K562 (cell line): Measurements from ENCODE around the gene METTL22. TPM values are rescaled to one million over a fixed set of nuclear protein-coding genes. Genes with fewer than 3 reads are reported as not detected.

Experiments
- ATAC-seq: fragments of 200-7000 bp; cut with Tn5 transposase; 3 replicates; pipeline ENCODE4 v1.9.1; 2020; ENCODE audit warnings: moderate library complexity
- BruUV-seq: library from RNA; stranded (reverse); fragments of 400-500 nt; replicated peaks from 2 replicates; lab custom pipeline; 2021; lab: Mats Ljungman, UMichigan
- CTCF ChIA-PET: fragments of 300-600 bp; formaldehyde crosslinking; extraction: SDS; loops from one replicate; lab custom pipeline; 2021; ENCODE audit warnings: low intra/inter-chr PET ratio; lab: Yijun Ruan, JAX
- POLR2A ChIA-PET: fragments of 300-600, 350-650 bp; sonication (Branson Sonifier 250); formaldehyde crosslinking; extraction: SDS; loops from one replicate; lab custom pipeline; 2021; ENCODE audit warnings: antibody characterized with exemption, inconsistent platforms; lab: Yijun Ruan, JAX
- DNase-seq, 4 experiments: peaks; one replicate each; pipeline versions ENCODE4 v3.0.0 to v3.0.0-alpha.2; 2011 to 2018; ENCODE audit warnings: low spot score in 3 of 4, mixed read lengths in 3 of 4; ENCODE audit errors: extremely low read depth in 1 of 4
- FAIRE-seq: peaks from 2 replicates; lab custom pipeline; 2011; peaks lifted over from hg19 to GRCh38; lab: Jason Lieb, UNC
- H2AFZ ChIP-seq: 2 replicates; pipeline ENCODE4 v1.6.0; 2011; ENCODE audit warnings: low read depth, low read length, control low read depth, inconsistent platforms
- H3K27ac ChIP-seq: fragments of 200-600 bp; 3 replicates; pipeline ENCODE4 v1.8.0; 2011; ENCODE audit warnings: low read depth, mild to moderate bottlenecking, control low read depth, inconsistent platforms, low read length, moderate library complexity, mixed read lengths; ENCODE audit errors: extremely low read depth
- H3K27me3 ChIP-seq, 2 experiments: fragments of 300-600 bp in 1 of 2; 2 replicates in 1 of 2; 3 replicates in 1 of 2; pipeline versions ENCODE4 v1.6.0 to v1.8.0; 2011; ENCODE audit warnings: inconsistent platforms in 2 of 2, low read length in 2 of 2, mild to moderate bottlenecking in 1 of 2, mixed read lengths in 1 of 2, moderate library complexity in 1 of 2; ENCODE audit not compliant: control insufficient read depth in 2 of 2, insufficient read depth in 2 of 2
- H3K36me3 ChIP-seq: fragments of 300-600 bp; 3 replicates; pipeline ENCODE4 v1.8.0; 2011; ENCODE audit warnings: mild to moderate bottlenecking, low read length, inconsistent platforms; ENCODE audit not compliant: control insufficient read depth, insufficient read depth
- H3K4me1 ChIP-seq, 2 experiments: fragments of 200-600 bp in 1 of 2; replicated peaks in 1 of 2; 2 replicates in 1 of 2; 3 replicates in 1 of 2; pipeline versions ENCODE4 v1.5.1 to v1.8.0; 2011; ENCODE audit warnings: inconsistent platforms in 2 of 2, low read length in 2 of 2, mild to moderate bottlenecking in 1 of 2, mixed read lengths in 1 of 2, moderate library complexity in 1 of 2; ENCODE audit not compliant: control insufficient read depth in 2 of 2, insufficient read depth in 2 of 2
- H3K4me2 ChIP-seq: 2 replicates; pipeline ENCODE4 v1.6.1; 2011; ENCODE audit warnings: low read length, control low read depth, inconsistent platforms, mixed read lengths; ENCODE audit not compliant: insufficient read depth
- H3K4me3 ChIP-seq: fragments of 200-600 bp; sonication (generic), shearing (Covaris generic); 2 replicates; pipeline ENCODE4 v1.5.1; 2016; ENCODE audit warnings: control low read depth, inconsistent platforms
- H3K79me2 ChIP-seq: fragments of 200-600 bp; 3 replicates; pipeline ENCODE4 v1.8.0; 2011; ENCODE audit warnings: low read length, inconsistent platforms; ENCODE audit not compliant: control insufficient read depth, insufficient read depth
- H3K9ac ChIP-seq, 2 experiments: 2 replicates each; pipeline versions ENCODE4 v1.6.0 to v1.6.1; 2011; ENCODE audit warnings: low read depth in 2 of 2, low read length in 2 of 2, control low read depth in 1 of 2, inconsistent platforms in 1 of 2, mild to moderate bottlenecking in 1 of 2, mixed read lengths in 1 of 2; ENCODE audit not compliant: insufficient read depth in 1 of 2
- H3K9me1 ChIP-seq: one replicate; pipeline ENCODE4 v1.6.0; 2011; ENCODE audit warnings: inconsistent platforms, mild to moderate bottlenecking, low read length, moderate library complexity; ENCODE audit not compliant: control insufficient read depth, insufficient read depth
- H3K9me3 ChIP-seq: replicated peaks from 2 replicates; pipeline ENCODE4 v1.5.1; 2011; ENCODE audit warnings: low read depth, low read length, inconsistent platforms; ENCODE audit not compliant: control insufficient read depth, insufficient read depth
- H4K20me1 ChIP-seq: replicated peaks from 2 replicates; pipeline ENCODE4 v1.6.1; 2011; ENCODE audit warnings: low read length, inconsistent platforms, mixed read lengths; ENCODE audit not compliant: control insufficient read depth, insufficient read depth
- AFF1 ChIP-seq, 2 experiments: fragments of 450-650 bp; IDR thresholded peaks; 2 replicates each; pipeline ENCODE4 v1.6.1; 2018; ENCODE audit warnings: mild to moderate bottlenecking in 2 of 2, low read depth in 1 of 2; ENCODE audit not compliant: partially characterized antibody in 2 of 2
- BDP1 ChIP-seq: IDR thresholded peaks from 3 replicates; pipeline ENCODE4 v1.6.1; 2011; ENCODE audit not compliant: insufficient read length, insufficient read depth
- CSDE1 ChIP-seq, 2 experiments: fragments of 450-650 bp; IDR thresholded peaks; 2 replicates each; pipeline ENCODE4 v1.6.1; 2016; ENCODE audit warnings: mild to moderate bottlenecking in 1 of 2
- CUX1 ChIP-seq: fragments of 200-800 bp; sonication (Bioruptor generic); IDR thresholded peaks from 2 replicates; pipeline ENCODE4 v1.6.1; 2016; ENCODE audit warnings: missing genetic modification characterization, missing compliant biosample characterization
- MXD1 ChIP-seq: fragments of 250-450 bp; sonication (Bioruptor Pico); IDR thresholded peaks from 2 replicates; pipeline ENCODE4 v1.8.0; 2021; ENCODE audit warnings: borderline replicate concordance, mild to moderate bottlenecking, moderate library complexity; ENCODE audit not compliant: poor library complexity, severe bottlenecking
- PPARD ChIP-seq: fragments of 250-450 bp; sonication (Bioruptor Pico); IDR thresholded peaks from 2 replicates; pipeline ENCODE4 v1.8.0; 2022; ENCODE audit warnings: inconsistent platforms, mild to moderate bottlenecking, moderate library complexity
- RUNX1 ChIP-seq: sonication (generic); IDR thresholded peaks from 2 replicates; pipeline ENCODE4 v1.6.1; 2016; ENCODE audit warnings: antibody characterized with exemption, low read depth
- SAFB ChIP-seq: fragments of 200-400 bp; formaldehyde crosslinking; IDR thresholded peaks from 2 replicates; pipeline ENCODE4 v1.6.1; 2017; ENCODE audit warnings: low read depth, low read length, borderline replicate concordance
- SIN3A ChIP-seq, 2 experiments: fragments of 150-350 bp in 1 of 2; IDR thresholded peaks; 2 replicates each; pipeline ENCODE4 v1.6.1; 2011 to 2016; ENCODE audit warnings: borderline replicate concordance in 2 of 2, low read depth in 2 of 2, low read length in 2 of 2, mild to moderate bottlenecking in 2 of 2, moderate library complexity in 2 of 2; ENCODE audit not compliant: control insufficient read depth in 1 of 2
- ZC3H8 ChIP-seq: fragments of 450-650 bp; IDR thresholded peaks from 2 replicates; pipeline ENCODE4 v1.6.1; 2017
- ZNF140 ChIP-seq: fragments of 250-450 bp; sonication (Bioruptor Pico); IDR thresholded peaks from 2 replicates; pipeline ENCODE4 v1.8.0; 2021; ENCODE audit warnings: moderate library complexity, mild to moderate bottlenecking, inconsistent platforms
- ZNF57 ChIP-seq: fragments of 450-650 bp; formaldehyde crosslinking; IDR thresholded peaks from 2 replicates; pipeline ENCODE4 v1.4.0; 2020; ENCODE audit warnings: mild to moderate bottlenecking, moderate library complexity
- WGBS: fragments of 100-300 bp; shearing (Covaris generic); methylation state at CpG from one replicate; pipeline ENCODE4 v1.1.6; 2016; ENCODE audit warnings: low coverage, mixed read lengths; ENCODE audit not compliant: insufficient coverage; ENCODE audit errors: missing lambda C conversion rate; 5-methylcytosine and 5-hydroxymethylcytosine counted together
- in situ Hi-C: fragments of 300-500 bp; cut with MboI; formaldehyde crosslinking; loops from 4 replicates; pipeline ENCODE4 v1.15.0; 2018; ENCODE audit warnings: inconsistent platforms, mixed read lengths
- intact Hi-C: fragments of 100-400 bp; cut with micrococcal nuclease; formaldehyde crosslinking; loops from 2 replicates; pipeline ENCODE4 v1.14.2; 2022
- polyA plus RNA-seq, 8 experiments: library from polyadenylated mRNA; depleted of rRNA in 4 of 8; stranded (reverse) in 5 of 8; unstranded in 3 of 8; fragments of >200 nt; fragmentation: Nextera tagmentation in 2 of 8; fragmentation: Illumina TruSeq in 1 of 8; extraction: Ambion mirVana in 2 of 8; extraction: Trizol in 1 of 8; gene quantifications; 2 replicates each; pipeline versions ENCODE4 v1.2.1 to v1.2.3, GENCODE V29; 2011 to 2014; ENCODE audit warnings: inconsistent platforms in 1 of 8, missing spikeins in 1 of 8
- total RNA-seq, 7 experiments: library from RNA; depleted of rRNA in 6 of 7; stranded (reverse); fragments of >200 nt in 6 of 7; fragmentation: Illumina TruSeq in 2 of 7; extraction: Trizol in 2 of 7; gene quantifications; 2 replicates each; pipeline versions ENCODE4 v1.2.1 to v1.2.3, GENCODE V29; 2011 to 2021; ENCODE audit warnings: low replicate concordance in 1 of 7

METTL22 gene
- total and polyA plus RNA-seq, 9 of the 15 experiments (the other 6 are each of a cell fraction or from before 2014, with no cell fraction given), result 6.9 to 33.2 (median 18.5) TPM

GRCh38 chr16:8645141-8645521, 23.6 kb downstream of the METTL22 start (continued):
- TF ChIP-seq MXD1 (no peak), ZNF140 (CRISPR knock-in tag) (no peak), SAFB (no peak), CSDE1 (IDR thresholded peaks at IDR 0.05) (no peak), RUNX1 (no peak), ZNF57 (CRISPR knock-in tag) (no peak), BDP1 (no peak), PPARD (CRISPR knock-in tag) (no peak), SIN3A (IDR thresholded peaks at IDR 0.05; ENCODE audit: borderline replicate concordance in 2 of 2, control insufficient read depth in 1 of 2, low read depth in 2 of 2, low read length in 2 of 2) (no peak)

GRCh38 chr16:8645831-8646230, 24.3 kb downstream of the METTL22 start:
- Histone ChIP-seq H3K27ac (no peak overlapping the region), H3K4me2 (no peak overlapping the region), H3K27me3 (no peaks in the 10 kb centered on the region), H3K79me2 (no peaks in the 10 kb centered on the region), H4K20me1 (0 out of 2 replicates have a peak, but pooled peaks cover 5% of the 10 kb centered on the region), H3K9me3 (no peaks in the 10 kb centered on the region), H3K9ac (no peak overlapping the region), H3K36me3 (peaks cover 67% of the 10 kb centered on the region), H2AFZ (no peak overlapping the region), H3K4me1 (peaks cover 2 to 8% of the 10 kb centered on the region in 2 experiments; a peak in 4 of 5 replicates), H3K9me1 (no peaks in the 10 kb centered on the region), H3K4me3 (no peak overlapping the region)
- DNase-seq (no peak), ATAC-seq (no peak), FAIRE-seq (no peak)
- no TSS peak for BruUV-seq
- 95% methylated on average over 13 of the region's 13 CpGs for WGBS
- in situ Hi-C loops (no loop called here), intact Hi-C loops (no loop called here)
- ChIA-PET CTCF (no interaction called here), POLR2A (interaction anchor here (1.0 kb wide), 1 partner anchor 28 kb away, joined by 3 read pairs; no protein-coding TSS in a partner anchor)
- no peak for TF ChIP-seq AFF1 (IDR thresholded peaks at IDR 0.05; ENCODE audit: low read depth in 1 of 2, partially characterized antibody in 2 of 2)
- TF ChIP-seq ZC3H8, result no peak
- no peak for TF ChIP-seq CUX1 (CRISPR knock-in tag)
